Fibroblast of lung (primary cell): ENCODE data around the gene CDKN2AIP. TPM values are rescaled to one million over a fixed set of nuclear protein-coding genes. Genes with fewer than 3 reads are reported as not detected.

ENCODE experiments used
- DNase-seq, 2 donors: peaks; one replicate each; pipeline versions ENCODE4 v3.0.0 to v3.0.0-alpha.2; 2010; ENCODE audit warnings: low read depth in 2 of 2
- H2AFZ ChIP-seq: 2 replicates; pipeline ENCODE4 v1.5.1; 2012; ENCODE audit warnings: low read length, control low read depth, inconsistent platforms
- H3K27ac ChIP-seq: 2 replicates; pipeline ENCODE4 v1.5.1; 2011; ENCODE audit warnings: low read length, control low read depth; ENCODE audit not compliant: insufficient read depth
- H3K27me3 ChIP-seq: 2 replicates; pipeline ENCODE4 v1.5.1; 2011; ENCODE audit warnings: mild to moderate bottlenecking, low read length; ENCODE audit not compliant: control insufficient read depth, insufficient read depth
- H3K36me3 ChIP-seq: 2 replicates; pipeline ENCODE4 v1.5.1; 2011; ENCODE audit warnings: low read length; ENCODE audit not compliant: control insufficient read depth, insufficient read depth
- H3K4me1 ChIP-seq: 2 replicates; pipeline ENCODE4 v1.5.1; 2011; ENCODE audit warnings: low read length; ENCODE audit not compliant: control insufficient read depth, insufficient read depth; ENCODE audit errors: extremely low read depth
- H3K4me2 ChIP-seq: 2 replicates; pipeline ENCODE4 v1.5.1; 2011; ENCODE audit warnings: low read length, control low read depth; ENCODE audit not compliant: insufficient read depth; ENCODE audit errors: extremely low read depth
- H3K4me3 ChIP-seq, 4 experiments: fragments of 200-600 bp in 1 of 4; sonication (generic) in 1 of 4; replicated peaks in 1 of 4; 2 replicates each; pipeline ENCODE4 v1.5.1; 2011 to 2016; ENCODE audit warnings: low read length in 4 of 4, low read depth in 3 of 4, mild to moderate bottlenecking in 3 of 4, control low read depth in 2 of 4, inconsistent platforms in 1 of 4, mixed read lengths in 1 of 4; ENCODE audit not compliant: insufficient read depth in 1 of 4; ENCODE audit errors: control extremely low read depth in 1 of 4
- H3K79me2 ChIP-seq: 2 replicates; pipeline ENCODE4 v1.5.1; 2012; ENCODE audit warnings: mild to moderate bottlenecking, low read length, inconsistent platforms; ENCODE audit not compliant: control insufficient read depth, insufficient read depth
- H3K9ac ChIP-seq: 2 replicates; pipeline ENCODE4 v1.5.1; 2011; ENCODE audit warnings: mild to moderate bottlenecking, low read length, control low read depth; ENCODE audit not compliant: insufficient read depth
- H3K9me3 ChIP-seq: 2 replicates; pipeline ENCODE4 v1.5.1; 2012; ENCODE audit warnings: low read depth, low read length; ENCODE audit not compliant: control insufficient read depth, insufficient read depth
- H4K20me1 ChIP-seq: 2 replicates; pipeline ENCODE4 v1.5.1; 2011; ENCODE audit warnings: low read length; ENCODE audit not compliant: control insufficient read depth, insufficient read depth; ENCODE audit errors: extremely low read depth
- EZH2 ChIP-seq: IDR thresholded peaks from 2 replicates; pipeline ENCODE4 v1.5.1; 2012; ENCODE audit warnings: low read length, control low read depth, mild to moderate bottlenecking; ENCODE audit errors: missing control alignments
- polyA plus RNA-seq, 2 donors: library from polyadenylated mRNA; depleted of rRNA in 1 of 2; stranded (reverse) in 1 of 2; unstranded in 1 of 2; fragments of >200 nt; gene quantifications; 2 replicates each; pipeline ENCODE4 v1.2.1, GENCODE V29; 2011 to 2012; ENCODE audit warnings: missing spikeins in 1 of 2
- total RNA-seq: library from RNA; depleted of rRNA; stranded (reverse); fragments of >200 nt; gene quantifications from 2 replicates; pipeline ENCODE4 v1.2.1, GENCODE V29; 2014
- TF ChIP-seq, protein P1 (sequence below), 2 donors: IDR thresholded peaks in 1 of 2; conservative IDR thresholded peaks in 1 of 2; 1 replicate in 1 of 2; 2 replicates in 1 of 2; pipeline ENCODE4 v1.5.1; 2011 to 2012; ENCODE audit warnings: low read length in 2 of 2, control low read depth in 1 of 2, inconsistent platforms in 1 of 2, low read depth in 1 of 2, mild to moderate bottlenecking in 1 of 2

The CDKN2AIP gene
- total and polyA plus RNA-seq, 2 donors (not counting 1 experiment from before 2014, with no cell fraction given), result 15.4 to 20.5 TPM

DNA sequence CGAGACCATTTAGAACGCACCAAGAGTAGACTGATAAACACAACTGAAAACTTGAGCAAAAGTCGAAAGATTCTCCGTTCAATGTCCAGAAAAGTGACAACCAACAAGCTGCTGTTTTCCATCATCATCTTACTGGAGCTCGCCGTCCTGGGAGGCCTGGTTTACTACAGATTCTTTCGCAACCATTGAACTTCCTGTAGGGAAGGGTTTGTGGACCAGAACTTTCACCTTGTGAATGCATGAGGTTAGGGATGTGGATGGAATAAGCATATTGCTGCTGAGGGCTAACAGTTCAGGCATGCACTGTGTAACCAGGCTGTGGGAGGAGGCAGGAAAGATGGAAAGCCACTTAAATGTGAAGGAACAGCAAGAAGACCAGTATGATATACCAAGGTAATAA is 39.6 kb downstream of the CDKN2AIP start:
- TF ChIP-seq, protein P1, sequence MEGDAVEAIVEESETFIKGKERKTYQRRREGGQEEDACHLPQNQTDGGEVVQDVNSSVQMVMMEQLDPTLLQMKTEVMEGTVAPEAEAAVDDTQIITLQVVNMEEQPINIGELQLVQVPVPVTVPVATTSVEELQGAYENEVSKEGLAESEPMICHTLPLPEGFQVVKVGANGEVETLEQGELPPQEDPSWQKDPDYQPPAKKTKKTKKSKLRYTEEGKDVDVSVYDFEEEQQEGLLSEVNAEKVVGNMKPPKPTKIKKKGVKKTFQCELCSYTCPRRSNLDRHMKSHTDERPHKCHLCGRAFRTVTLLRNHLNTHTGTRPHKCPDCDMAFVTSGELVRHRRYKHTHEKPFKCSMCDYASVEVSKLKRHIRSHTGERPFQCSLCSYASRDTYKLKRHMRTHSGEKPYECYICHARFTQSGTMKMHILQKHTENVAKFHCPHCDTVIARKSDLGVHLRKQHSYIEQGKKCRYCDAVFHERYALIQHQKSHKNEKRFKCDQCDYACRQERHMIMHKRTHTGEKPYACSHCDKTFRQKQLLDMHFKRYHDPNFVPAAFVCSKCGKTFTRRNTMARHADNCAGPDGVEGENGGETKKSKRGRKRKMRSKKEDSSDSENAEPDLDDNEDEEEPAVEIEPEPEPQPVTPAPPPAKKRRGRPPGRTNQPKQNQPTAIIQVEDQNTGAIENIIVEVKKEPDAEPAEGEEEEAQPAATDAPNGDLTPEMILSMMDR (conservative IDR thresholded peaks at IDR 0.05 in 1 of 2, IDR thresholded peaks at IDR 0.05 in 1 of 2; ENCODE audit: low read depth in 1 of 2, low read length in 2 of 2), result no peak
- TF ChIP-seq EZH2, result no peak
- H2AFZ ChIP-seq, result no peak overlapping the region
- H4K20me1 ChIP-seq, result no peaks in the 10 kb centered on the region
- no peaks in the 10 kb centered on the region for H3K27me3 ChIP-seq
- no peaks in the 10 kb centered on the region for H3K9me3 ChIP-seq
- H3K9ac ChIP-seq, result no peak overlapping the region
- no peaks in the 10 kb centered on the region for H3K36me3 ChIP-seq
- H3K4me3 ChIP-seq, result no peak overlapping the region
- H3K4me2 ChIP-seq, result no peak overlapping the region
- peak in 1 of 2 donors; percentile 20 for DNase-seq
- H3K79me2 ChIP-seq, result no peaks in the 10 kb centered on the region
- no peak overlapping the region for H3K27ac ChIP-seq
- H3K4me1 ChIP-seq, result no peaks in the 10 kb centered on the region

DNA sequence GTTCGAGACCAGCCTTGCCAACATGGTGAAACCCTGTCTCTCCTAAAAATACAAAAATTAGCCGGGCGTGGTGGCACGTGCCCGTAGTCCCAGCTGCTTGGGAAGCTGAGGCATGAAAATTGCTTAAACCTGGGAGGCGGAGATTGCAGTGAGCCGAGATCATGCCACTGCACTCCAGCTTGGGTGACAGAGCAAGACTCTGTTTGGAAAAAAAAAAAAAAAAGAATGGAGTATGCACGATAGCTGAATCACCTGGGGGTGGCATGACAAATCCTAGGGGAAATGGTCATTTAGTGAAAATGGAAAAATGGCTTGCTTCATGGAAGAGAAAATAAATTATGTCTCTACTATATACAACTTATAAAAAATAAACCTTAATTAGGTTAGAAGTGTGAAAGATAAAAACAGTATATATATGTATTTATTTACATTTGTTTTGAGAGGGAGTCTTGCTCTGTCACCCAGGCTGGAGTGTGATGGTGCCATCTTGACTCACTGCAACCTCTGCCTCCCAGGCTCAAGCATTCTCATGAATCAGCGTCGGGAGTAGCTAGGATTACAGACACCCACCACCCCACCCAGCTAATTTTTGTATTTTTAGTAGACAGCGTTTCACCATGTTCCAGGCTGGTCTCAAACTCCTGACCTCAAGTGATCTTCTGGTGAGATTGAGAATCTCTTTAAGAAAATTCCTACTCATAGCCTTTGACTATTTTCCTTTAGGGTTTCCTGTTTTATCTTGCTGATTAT is 41.1 kb downstream of the CDKN2AIP start:
- H3K9ac ChIP-seq, result no peak overlapping the region
- TF ChIP-seq, protein P1 (conservative IDR thresholded peaks at IDR 0.05 in 1 of 2, IDR thresholded peaks at IDR 0.05 in 1 of 2; ENCODE audit: low read depth in 1 of 2, low read length in 2 of 2), result no peak
- no peak for TF ChIP-seq EZH2
- DNase-seq, result peak in 1 of 2 donors; percentile 31
- H3K4me1 ChIP-seq, result no peaks in the 10 kb centered on the region
- H2AFZ ChIP-seq, result no peak overlapping the region
- no peaks in the 10 kb centered on the region for H3K9me3 ChIP-seq
- H3K4me2 ChIP-seq, result no peak overlapping the region
- no peaks in the 10 kb centered on the region for H4K20me1 ChIP-seq
- H3K27me3 ChIP-seq, result no peaks in the 10 kb centered on the region
- no peaks in the 10 kb centered on the region for H3K36me3 ChIP-seq
- no peak overlapping the region for H3K4me3 ChIP-seq
- H3K27ac ChIP-seq, result no peak overlapping the region
- no peaks in the 10 kb centered on the region for H3K79me2 ChIP-seq

GRCh38 chr4:183492791-183493222 is 48.4 kb downstream of the CDKN2AIP start:
- Histone ChIP-seq H4K20me1 (no peaks in the 10 kb centered on the region), H3K36me3 (no peaks in the 10 kb centered on the region), H3K4me2 (no peak overlapping the region), H3K4me1 (peaks cover 5% of the 10 kb centered on the region), H3K27me3 (no peaks in the 10 kb centered on the region), H3K9me3 (no peaks in the 10 kb centered on the region), H2AFZ (peak overlapping the region; percentile 51), H3K4me3 (no peak overlapping the region), H3K79me2 (no peaks in the 10 kb centered on the region), H3K9ac (no peak overlapping the region), H3K27ac (no peak overlapping the region)
- TF ChIP-seq EZH2, result no peak
- TF ChIP-seq, protein P1 (conservative IDR thresholded peaks at IDR 0.05 in 1 of 2, IDR thresholded peaks at IDR 0.05 in 1 of 2; ENCODE audit: low read depth in 1 of 2, low read length in 2 of 2), result no peak
- DNase-seq, result peak in 1 of 2 donors; percentile 63
